Transverse colon (tissue), 4 donors: Measurements from ENCODE around the gene FFAR4. TPM values are rescaled to one million over a fixed set of nuclear protein-coding genes. Genes with fewer than 3 reads are reported as not detected.

Source experiments
- DNase-seq: peaks from one replicate; pipeline ENCODE4 v3.0.0-alpha.2; 2019
- H3K27ac ChIP-seq, 4 donors: fragments of 200-600 bp; sonication (generic); 2 replicates each; pipeline ENCODE4 v1.5.1; 2016 to 2018; ENCODE audit warnings: inconsistent platforms in 4 of 4
- H3K27me3 ChIP-seq: fragments of 200-600 bp; sonication (generic); 2 replicates; pipeline ENCODE4 v1.5.1; 2017; ENCODE audit warnings: inconsistent platforms
- H3K36me3 ChIP-seq, 4 donors: fragments of 200-600 bp; sonication (generic); 2 replicates each; pipeline ENCODE4 v1.5.1; 2017 to 2019; ENCODE audit warnings: inconsistent platforms in 4 of 4
- H3K4me1 ChIP-seq, 4 donors: fragments of 200-600 bp; sonication (generic); 2 replicates each; pipeline ENCODE4 v1.5.1; 2017 to 2020; ENCODE audit warnings: inconsistent platforms in 4 of 4
- H3K4me3 ChIP-seq, 4 donors: fragments of 200-600 bp; sonication (generic); 1 replicate in 1 of 4; 2 replicates in 3 of 4; pipeline versions ENCODE4 v1.5.1 to v1.6.1; 2017 to 2019; ENCODE audit warnings: inconsistent platforms in 4 of 4
- H3K9me3 ChIP-seq, 2 donors: fragments of 200-600 bp; sonication (generic); 2 replicates each; pipeline ENCODE4 v1.5.1; 2017 to 2019; ENCODE audit warnings: inconsistent platforms in 2 of 2
- CTCF ChIP-seq, 5 experiments: fragments of 200-600 bp in 3 of 5; fragments of 450-650 bp in 2 of 5; sonication (generic) in 3 of 5; IDR thresholded peaks; 1 replicate in 2 of 5; 2 replicates in 3 of 5; pipeline ENCODE4 v1.5.1; 2016 to 2017; ENCODE audit warnings: antibody characterized with exemption in 5 of 5, inconsistent platforms in 3 of 5, mild to moderate bottlenecking in 2 of 5, moderate library complexity in 1 of 5
- EP300 ChIP-seq: sonication (generic); formaldehyde crosslinking; IDR thresholded peaks from one replicate; pipeline ENCODE4 v1.6.1; 2017; ENCODE audit warnings: antibody characterized with exemption, low read depth
- POLR2A ChIP-seq: fragments of 450-650 bp; IDR thresholded peaks from one replicate; pipeline ENCODE4 v1.6.1; 2016; ENCODE audit warnings: antibody characterized with exemption, mild to moderate bottlenecking, moderate library complexity
- POLR2AphosphoS5 ChIP-seq, 3 donors: sonication (generic); formaldehyde crosslinking; IDR thresholded peaks; one replicate each; pipeline ENCODE4 v1.6.1; 2016; ENCODE audit warnings: antibody characterized with exemption in 3 of 3
- WGBS, 2 donors: methylation state at CpG; one replicate each; pipeline ENCODE4 v1.1.5; 2018; ENCODE audit warnings: low coverage in 1 of 2; 5-methylcytosine and 5-hydroxymethylcytosine counted together
- in situ Hi-C, 4 donors: fragments of 200-750 bp; cut with MboI; loops; one replicate each; pipeline versions ENCODE4 v1.15.0 to v1.15.1; 2017; ENCODE audit warnings: low sequenced_read_pairs in 3 of 4, low pct_ligation_motif_present in 1 of 4, low pct_unique_long_range_greater_than_20kb in 1 of 4
- intact Hi-C: fragments of 100-400 bp; cut with DNase I; formaldehyde crosslinking; loops from one replicate; pipeline ENCODE4 v1.15.1; 2023; ENCODE audit warnings: low total_unique reads
- total RNA-seq, 4 donors: library from RNA; depleted of rRNA; stranded (reverse); fragments of >200 nt; gene quantifications; one replicate each; pipeline ENCODE4 v1.1.0, GENCODE V29; 2016

FFAR4 gene
- total RNA-seq, 4 donors from 2014 or later, result 0.75 to 17.1 (median 12.9) TPM

- TF ChIP-seq EP300 (no peak), POLR2AphosphoS5 (IDR thresholded peaks at IDR 0.05) (no peak), POLR2A (no peak), CTCF (IDR thresholded peaks at IDR 0.05) (no peak)
- in situ Hi-C loops (no loop called here), intact Hi-C loops (no loop called here)
- no peak overlapping the region for H3K4me3 ChIP-seq
- no peak overlapping the region for H3K27ac ChIP-seq
- no peak for DNase-seq
- no peaks in the 10 kb centered on the region for H3K27me3 ChIP-seq
- H3K36me3 ChIP-seq, result no peaks in the 10 kb centered on the region
- H3K4me1 ChIP-seq, result no peaks in the 10 kb centered on the region
- 89 to 91% methylated on average over 3 to 4 of the region's 4 CpGs for WGBS, 2 donors
- no peaks in the 10 kb centered on the region for H3K9me3 ChIP-seq
Measured at GRCh38 chr10:93628858-93629257, 62.4 kb downstream of the FFAR4 start.

- intact Hi-C loops (no loop called here), in situ Hi-C loops (no loop called here)
- Histone ChIP-seq H3K4me1 (no peaks in the 10 kb centered on the region), H3K27me3 (no peaks in the 10 kb centered on the region), H3K27ac (no peak overlapping the region), H3K4me3 (no peak overlapping the region), H3K36me3 (no peaks in the 10 kb centered on the region), H3K9me3 (no peaks in the 10 kb centered on the region)
- WGBS, 2 donors, result 69% methylated on average over 7 of the region's 7 CpGs; no CpG with 5 or more reads in 1 of the 2 donors
- DNase-seq, result no peak
- TF ChIP-seq POLR2AphosphoS5 (IDR thresholded peaks at IDR 0.05) (no peak), CTCF (IDR thresholded peaks at IDR 0.05) (no peak), POLR2A (no peak), EP300 (no peak)
Measured at GRCh38 chr10:93629647-93630305, 63.3 kb downstream of the FFAR4 start.

DNA sequence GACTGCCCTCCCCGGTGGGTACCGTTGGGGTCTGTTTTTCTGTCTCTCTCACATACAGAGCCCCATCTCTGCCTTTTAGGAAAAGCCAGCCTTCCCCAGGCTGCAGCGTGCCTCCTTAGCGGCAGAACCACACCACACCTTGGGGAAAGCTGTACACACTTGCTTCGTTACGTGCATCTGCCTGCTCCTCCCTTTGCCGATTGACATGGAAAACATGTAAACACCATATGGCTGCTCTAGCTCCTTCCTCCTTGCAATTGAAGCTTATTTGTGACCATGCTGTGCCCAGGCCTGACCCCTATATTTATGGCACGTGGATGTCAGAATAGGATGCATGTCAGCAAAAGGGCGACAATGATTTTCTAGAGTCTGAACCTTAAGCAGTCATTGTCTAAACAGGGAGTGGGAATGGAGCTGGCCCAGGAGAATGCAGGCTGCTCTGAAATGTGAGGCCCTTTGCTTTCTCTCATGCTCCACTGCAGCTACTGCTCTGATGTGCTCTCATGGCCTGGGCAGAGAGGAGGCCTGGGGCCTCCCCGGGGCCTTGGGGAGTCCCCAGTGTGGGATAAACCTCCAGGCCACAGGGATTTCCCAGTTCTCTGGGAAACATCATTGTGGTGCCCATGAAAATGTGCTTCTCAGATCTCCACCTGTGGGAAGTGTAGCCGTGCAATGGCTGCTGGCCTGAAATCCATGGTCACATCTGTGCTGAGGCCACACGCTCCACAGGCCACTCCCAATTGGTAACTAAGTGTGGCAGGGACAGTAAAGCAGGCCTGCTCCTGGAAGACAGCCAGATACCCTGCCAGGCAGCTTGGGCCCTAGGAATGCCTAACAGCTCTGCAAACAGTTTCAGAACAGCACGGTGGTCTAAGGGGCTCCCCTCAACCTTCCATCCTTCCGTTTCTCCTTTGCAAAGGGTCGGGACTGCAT is 64.4 kb downstream of the FFAR4 start:
- WGBS, 2 donors, result 78 to 90% methylated on average over 2 to 15 of the region's 15 CpGs
- intact Hi-C loops (no loop called here), in situ Hi-C loops (no loop called here)
- Histone ChIP-seq H3K9me3 (no peaks in the 10 kb centered on the region), H3K4me1 (no peaks in the 10 kb centered on the region), H3K27ac (no peak overlapping the region), H3K4me3 (no peak overlapping the region), H3K36me3 (no peaks in the 10 kb centered on the region), H3K27me3 (no peaks in the 10 kb centered on the region)
- no peak for DNase-seq
- no peak for TF ChIP-seq CTCF (IDR thresholded peaks at IDR 0.05)
- TF ChIP-seq POLR2AphosphoS5 (IDR thresholded peaks at IDR 0.05), result no peak
- TF ChIP-seq POLR2A, result no peak
- no peak for TF ChIP-seq EP300

Other genes with a start within 250 kb of the FFAR4 start
- gene MYOF, start 84.3 kb upstream of the FFAR4 start, total RNA-seq, result 10 to 100 TPM; 18.9 to 57.2 (median 50.2) TPM
- gene CEP55, start 70.1 kb upstream of the FFAR4 start, total RNA-seq, result 10 to 100 TPM in 1 of 4 donors, 1 to 10 TPM in 2, not detected in 1; 1.1 to 13.1 (median 4.3) TPM
- gene RBP4, start 34.6 kb downstream of the FFAR4 start, total RNA-seq, result 10 to 100 TPM in 2 of 4 donors, 1 to 10 TPM in 2; 3.4 to 18.0 (median 7.1) TPM
- not detected for gene PDE6C, start 45.9 kb downstream of the FFAR4 start, total RNA-seq
- 10 to 100 TPM in 3 of 4 donors, 1 to 10 TPM in 1; 1.9 to 37.4 (median 13.9) TPM for gene FRA10AC1, start 135.9 kb downstream of the FFAR4 start, total RNA-seq
- 1 to 10 TPM in 2 of 4 donors, not detected in 2; 1.1 to 2.4 TPM for gene LGI1, start 191.3 kb downstream of the FFAR4 start, total RNA-seq